ENCODE results near the gene CTTNBP2NL.

The CTTNBP2NL gene, protein sequence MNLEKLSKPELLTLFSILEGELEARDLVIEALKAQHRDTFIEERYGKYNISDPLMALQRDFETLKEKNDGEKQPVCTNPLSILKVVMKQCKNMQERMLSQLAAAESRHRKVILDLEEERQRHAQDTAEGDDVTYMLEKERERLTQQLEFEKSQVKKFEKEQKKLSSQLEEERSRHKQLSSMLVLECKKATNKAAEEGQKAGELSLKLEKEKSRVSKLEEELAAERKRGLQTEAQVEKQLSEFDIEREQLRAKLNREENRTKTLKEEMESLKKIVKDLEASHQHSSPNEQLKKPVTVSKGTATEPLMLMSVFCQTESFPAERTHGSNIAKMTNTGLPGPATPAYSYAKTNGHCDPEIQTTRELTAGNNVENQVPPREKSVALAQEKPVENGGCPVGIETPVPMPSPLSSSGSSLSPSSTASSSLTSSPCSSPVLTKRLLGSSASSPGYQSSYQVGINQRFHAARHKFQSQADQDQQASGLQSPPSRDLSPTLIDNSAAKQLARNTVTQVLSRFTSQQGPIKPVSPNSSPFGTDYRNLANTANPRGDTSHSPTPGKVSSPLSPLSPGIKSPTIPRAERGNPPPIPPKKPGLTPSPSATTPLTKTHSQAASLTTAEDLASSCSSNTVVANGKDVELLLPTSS

DNA sequence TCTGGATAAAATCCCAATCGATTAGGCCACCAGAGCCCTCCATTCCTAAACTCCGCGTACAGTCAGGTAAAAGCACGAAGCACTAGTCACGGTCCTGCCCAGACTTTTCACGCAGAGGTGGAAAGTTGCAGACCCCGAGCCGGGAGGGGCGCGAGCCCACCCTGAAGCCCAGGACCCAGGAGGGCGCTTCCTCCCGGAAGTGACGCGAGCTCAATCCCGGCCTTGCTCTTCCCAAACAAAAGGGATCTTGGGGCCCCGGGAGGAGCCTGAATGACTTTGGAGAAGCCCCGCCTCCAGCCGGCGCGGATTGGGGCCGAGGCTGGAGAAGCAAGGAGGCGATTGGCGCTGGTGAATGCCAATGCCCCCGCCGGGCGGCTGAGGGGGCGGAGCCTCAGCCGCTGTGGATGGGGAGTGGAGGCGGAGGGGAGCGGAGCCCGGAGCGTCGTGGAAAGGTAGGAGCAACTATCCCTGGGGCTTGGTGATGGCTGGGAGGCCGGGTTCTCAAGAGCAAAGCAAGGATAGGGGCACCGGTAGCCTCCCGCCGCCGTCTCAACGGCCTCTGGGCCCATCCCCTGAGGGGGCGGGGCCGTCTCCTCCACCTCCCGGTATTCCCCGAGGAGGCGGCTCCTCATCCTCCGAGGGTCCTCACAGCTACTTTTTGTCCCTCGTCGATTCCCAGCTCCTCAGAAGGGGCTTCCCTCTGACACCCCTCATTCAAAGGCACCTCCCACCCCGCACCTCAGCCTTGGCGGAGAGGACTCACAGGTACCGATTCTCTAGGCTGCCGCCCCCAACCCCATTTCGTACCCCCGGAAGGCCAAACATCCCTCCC is at the start of gene CTTNBP2NL:
Gene CTTNBP2NL (plus strand): TSS at position 394 of the 832 bp plus-strand sequence. CDS start 19,952 bp downstream, outside the sequence.
- peaks cover 47% of the 10 kb centered on the region for H3K4me1 ChIP-seq

DNA sequence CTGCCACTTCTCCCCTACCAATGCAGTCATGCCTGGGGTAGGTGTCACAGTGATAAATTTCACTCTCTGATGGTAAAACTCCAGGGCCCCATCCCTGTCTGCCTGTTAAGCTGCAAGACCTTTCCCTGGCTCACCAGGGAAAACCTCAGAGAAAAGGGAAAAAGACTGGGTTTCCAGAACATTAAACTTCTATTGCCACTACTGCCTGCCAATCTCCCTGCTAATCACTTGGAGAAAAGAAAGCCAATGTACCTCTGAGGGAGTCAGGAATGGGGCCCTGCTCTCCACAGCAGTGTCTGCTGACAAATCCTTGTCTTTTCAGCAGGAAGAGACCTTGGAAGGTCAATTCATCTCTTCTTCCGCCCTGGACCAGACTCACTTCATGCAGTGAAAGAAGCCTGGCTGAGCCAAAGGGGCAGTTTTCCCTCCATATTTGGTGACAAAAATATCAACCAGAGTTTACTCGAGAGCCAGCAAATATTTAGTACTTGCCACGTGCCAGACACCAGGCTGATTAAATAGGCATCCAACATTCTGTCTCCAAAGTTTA is 49.1 kb upstream of the CTTNBP2NL start:
- peaks cover 16% of the 10 kb centered on the region for H3K9me3 ChIP-seq
- no peaks in the 10 kb centered on the region for H4K20me1 ChIP-seq
- peaks cover 13% of the 10 kb centered on the region for H3K4me1 ChIP-seq
- H3K4me2 ChIP-seq, result no peak overlapping the region
- no peak overlapping the region for H3K27ac ChIP-seq
- no peaks in the 10 kb centered on the region for H3K36me3 ChIP-seq
- no peak overlapping the region for H3K4me3 ChIP-seq
- no peak for TF ChIP-seq Cebpa-rat (IDR thresholded peaks at IDR 0.05)
- no peak overlapping the region for H3K9ac ChIP-seq
- no peaks in the 10 kb centered on the region for H3K27me3 ChIP-seq

More for the DNA sequence above, at the start of gene CTTNBP2NL:
- Histone ChIP-seq H3K9ac (peak within 1 kb of the TSS; percentile 78), H3K27me3 (no peaks in the 10 kb centered on the region), H3K36me3 (no peaks in the 10 kb centered on the region), H3K9me3 (no peaks in the 10 kb centered on the region), H4K20me1 (peaks cover 11% of the 10 kb centered on the region; the same call in 1 of the 2 replicates), H3K27ac (peak within 1 kb of the TSS; percentile 48), H3K4me2 (peak within 1 kb of the TSS; percentile 91), H3K4me3 (peak within 1 kb of the TSS; percentile 97)
- no peak for TF ChIP-seq Cebpa-rat (IDR thresholded peaks at IDR 0.05)

DNA sequence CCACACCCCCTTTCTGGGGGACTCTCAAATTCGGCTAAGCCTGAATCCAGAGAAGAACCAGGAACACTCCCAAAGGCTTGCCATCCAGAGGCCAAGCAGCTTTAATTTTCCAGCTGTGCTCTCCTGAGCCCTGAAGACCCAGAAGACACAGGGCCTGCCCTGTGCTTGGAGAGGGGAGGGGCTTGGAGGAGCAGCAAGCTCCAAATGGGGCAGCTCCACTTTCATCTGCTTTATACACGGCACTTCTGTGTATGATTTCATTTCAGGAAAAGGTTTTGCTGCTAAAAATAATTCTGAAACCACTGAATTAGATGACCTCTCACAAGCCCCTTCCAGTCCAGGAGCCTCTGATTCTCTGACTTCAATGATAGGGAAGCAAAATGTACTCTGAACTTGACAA is 39.2 kb upstream of the CTTNBP2NL start:
- Histone ChIP-seq H3K9ac (no peak overlapping the region), H3K36me3 (no peaks in the 10 kb centered on the region), H3K27me3 (no peaks in the 10 kb centered on the region), H3K9me3 (no peaks in the 10 kb centered on the region), H3K4me1 (peaks cover 4% of the 10 kb centered on the region), H3K4me3 (no peak overlapping the region), H3K4me2 (no peak overlapping the region), H3K27ac (no peak overlapping the region), H4K20me1 (no peaks in the 10 kb centered on the region)
- no peak for TF ChIP-seq Cebpa-rat (IDR thresholded peaks at IDR 0.05)

DNA sequence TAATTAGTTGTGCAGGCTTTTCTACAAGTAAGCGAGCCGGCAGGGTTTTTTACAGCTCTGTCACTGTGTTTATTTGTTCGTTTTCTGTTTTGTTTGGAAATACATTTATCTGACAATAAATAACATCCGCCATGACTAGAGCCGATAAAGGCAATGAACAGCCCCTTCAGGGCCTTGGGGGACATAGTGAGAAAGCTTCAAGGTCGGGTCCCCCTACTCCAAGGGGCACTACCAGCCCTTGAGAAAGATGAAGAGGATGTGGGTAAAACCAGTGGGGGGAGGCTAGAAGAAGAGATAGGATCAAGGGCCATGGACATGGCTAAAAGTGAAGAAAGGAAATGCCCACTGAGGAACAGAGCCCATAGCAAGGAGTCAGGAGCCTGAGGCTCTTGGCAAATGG is 38.5 kb upstream of the CTTNBP2NL start:
- Histone ChIP-seq H3K27me3 (no peaks in the 10 kb centered on the region), H3K36me3 (no peaks in the 10 kb centered on the region), H3K27ac (no peak overlapping the region), H3K4me3 (no peak overlapping the region), H3K4me2 (no peak overlapping the region), H3K9me3 (no peaks in the 10 kb centered on the region), H3K4me1 (peaks cover 4% of the 10 kb centered on the region), H3K9ac (no peak overlapping the region), H4K20me1 (no peaks in the 10 kb centered on the region)
- no peak for TF ChIP-seq Cebpa-rat (IDR thresholded peaks at IDR 0.05)

DNA sequence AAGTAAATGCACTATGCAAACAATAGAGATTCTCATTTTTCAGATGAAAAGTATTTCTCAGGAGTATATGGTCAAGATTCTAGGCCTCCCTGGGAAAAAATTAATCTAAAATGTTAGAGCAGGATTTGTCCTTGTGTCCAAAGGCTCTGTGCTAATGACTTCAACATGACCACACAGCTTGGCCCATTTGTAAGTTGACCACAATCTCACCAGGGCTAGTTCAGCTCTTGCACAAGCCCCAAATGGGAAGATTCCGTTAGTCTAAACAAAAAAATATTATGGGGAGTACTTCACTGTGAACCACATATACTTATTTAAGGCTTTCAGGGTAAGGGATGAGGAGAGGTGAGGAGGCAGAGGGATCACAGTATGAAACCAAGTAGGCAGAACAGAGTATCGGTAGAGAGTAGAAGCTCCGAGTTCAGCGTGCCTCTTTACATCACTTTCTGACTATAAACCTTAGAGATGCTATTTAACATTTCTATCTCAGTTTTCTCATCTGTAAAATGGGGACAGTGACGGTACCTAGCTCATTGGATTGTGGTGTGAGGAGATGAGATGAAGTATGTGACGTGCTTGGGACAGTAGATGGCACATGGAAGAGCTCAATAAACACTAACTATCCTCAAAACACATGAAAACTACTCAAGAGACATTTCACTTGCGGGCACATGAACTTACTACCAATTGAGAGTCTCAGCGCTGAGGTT is 37.8 kb upstream of the CTTNBP2NL start:
- no peak for TF ChIP-seq Cebpa-rat (IDR thresholded peaks at IDR 0.05)
- no peak overlapping the region for H3K9ac ChIP-seq
- no peaks in the 10 kb centered on the region for H3K36me3 ChIP-seq
- no peak overlapping the region for H3K27ac ChIP-seq
- no peaks in the 10 kb centered on the region for H3K9me3 ChIP-seq
- no peak overlapping the region for H3K4me3 ChIP-seq
- no peak overlapping the region for H3K4me2 ChIP-seq
- H4K20me1 ChIP-seq, result no peaks in the 10 kb centered on the region
- no peaks in the 10 kb centered on the region for H3K27me3 ChIP-seq
- H3K4me1 ChIP-seq, result peaks cover 9% of the 10 kb centered on the region

DNA sequence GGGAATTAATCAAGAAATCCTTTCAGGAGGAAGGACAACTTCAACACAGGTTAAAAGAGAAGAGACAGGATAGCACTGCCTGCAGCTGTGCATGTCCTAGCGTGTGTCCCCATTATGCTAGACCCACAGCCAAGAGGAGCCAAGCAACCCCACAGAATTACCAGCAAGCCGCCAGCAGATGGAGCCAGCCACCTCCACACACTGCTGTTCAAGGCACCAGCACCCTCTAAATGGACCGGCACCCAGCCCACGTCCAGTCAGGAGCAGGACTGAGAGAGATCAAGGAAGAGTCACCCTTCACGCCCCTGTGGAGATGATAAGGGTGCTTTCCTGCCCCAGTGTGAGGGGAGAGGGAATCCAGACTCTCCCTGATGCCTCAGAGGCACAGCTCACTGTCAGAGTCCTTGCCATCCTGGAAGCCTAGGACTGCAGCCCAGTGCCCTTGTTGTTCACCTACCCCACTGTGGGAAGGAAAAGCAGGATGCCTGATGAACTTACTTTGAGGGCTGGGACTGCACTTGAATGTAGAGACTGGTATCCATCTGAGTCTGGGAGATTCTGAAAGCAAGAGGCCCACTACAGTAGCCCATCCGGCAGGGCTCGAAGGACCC is 37.1 kb upstream of the CTTNBP2NL start:
- H3K9ac ChIP-seq, result no peak overlapping the region
- H3K27ac ChIP-seq, result no peak overlapping the region
- TF ChIP-seq Cebpa-rat (IDR thresholded peaks at IDR 0.05), result no peak
- no peaks in the 10 kb centered on the region for H3K9me3 ChIP-seq
- H4K20me1 ChIP-seq, result no peaks in the 10 kb centered on the region
- H3K4me3 ChIP-seq, result no peak overlapping the region
- H3K27me3 ChIP-seq, result no peaks in the 10 kb centered on the region
- H3K4me2 ChIP-seq, result no peak overlapping the region
- peaks cover 10% of the 10 kb centered on the region for H3K4me1 ChIP-seq
- H3K36me3 ChIP-seq, result no peaks in the 10 kb centered on the region

DNA sequence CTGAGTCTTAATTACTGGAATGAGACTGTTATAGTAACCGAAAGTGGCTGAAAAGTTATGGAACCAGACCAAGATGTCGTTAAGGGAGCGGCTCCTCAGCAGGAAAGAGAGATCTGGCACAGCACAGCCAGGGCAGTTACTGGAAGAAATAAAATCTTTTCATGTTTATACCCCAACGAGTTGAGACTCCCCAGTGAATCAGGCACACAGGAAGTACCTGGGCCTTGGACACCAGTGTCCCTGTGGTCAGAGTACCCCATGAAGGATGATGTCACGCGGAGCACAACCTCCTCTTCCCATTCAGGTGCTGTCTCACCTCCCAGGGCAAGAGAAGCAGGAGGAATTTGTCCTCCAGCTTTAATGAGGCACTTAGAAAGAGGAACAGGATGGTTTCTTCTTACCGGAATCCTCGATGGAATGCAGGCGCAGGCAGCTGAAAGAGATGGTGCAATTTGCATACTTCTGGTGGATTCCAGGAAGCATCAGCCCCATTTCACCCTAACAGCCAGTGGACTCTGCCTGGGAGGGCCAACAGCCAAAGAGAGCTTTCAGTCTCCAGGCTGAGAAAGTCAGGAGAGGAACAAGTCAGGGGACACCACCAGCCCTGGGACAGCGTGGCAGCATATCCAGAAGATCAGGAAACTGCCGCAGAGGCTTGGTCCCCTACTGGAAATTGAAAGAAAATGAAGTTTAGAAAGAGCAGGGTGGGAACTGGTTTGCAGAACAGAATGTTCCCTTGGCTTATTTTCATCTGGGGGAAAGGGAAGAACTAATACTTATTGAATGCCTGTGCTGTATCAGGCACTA is 35.9 kb upstream of the CTTNBP2NL start:
- TF ChIP-seq Cebpa-rat (IDR thresholded peaks at IDR 0.05), result no peak
- Histone ChIP-seq H4K20me1 (no peaks in the 10 kb centered on the region), H3K27ac (no peak overlapping the region), H3K9ac (no peak overlapping the region), H3K4me2 (no peak overlapping the region), H3K9me3 (no peaks in the 10 kb centered on the region), H3K27me3 (no peaks in the 10 kb centered on the region), H3K4me1 (peaks cover 10% of the 10 kb centered on the region), H3K4me3 (no peak overlapping the region), H3K36me3 (no peaks in the 10 kb centered on the region)

DNA sequence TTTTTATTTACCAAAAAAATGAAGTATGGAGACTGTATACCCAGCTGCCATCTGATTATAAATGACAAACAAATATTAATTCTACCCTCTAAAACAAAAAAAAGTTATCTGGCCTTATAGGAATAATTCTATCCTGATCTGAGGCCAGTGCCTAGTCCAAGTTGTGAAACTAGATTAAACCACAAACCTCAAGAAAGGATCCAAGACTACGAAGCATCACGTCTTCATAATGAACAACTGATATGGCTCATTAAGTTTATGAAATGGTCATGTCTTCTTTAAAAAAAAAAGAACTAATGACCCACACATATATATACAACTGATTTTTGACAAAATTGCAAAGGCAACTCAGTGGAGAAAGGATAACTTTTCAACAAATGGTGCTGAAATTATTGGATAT is 32.4 kb upstream of the CTTNBP2NL start:
- Histone ChIP-seq H4K20me1 (no peaks in the 10 kb centered on the region), H3K4me3 (no peak overlapping the region), H3K9me3 (no peaks in the 10 kb centered on the region), H3K27ac (no peak overlapping the region), H3K9ac (no peak overlapping the region), H3K36me3 (no peaks in the 10 kb centered on the region), H3K4me1 (0 out of 2 replicates have a peak, but pooled peaks cover 5% of the 10 kb centered on the region), H3K4me2 (no peak overlapping the region), H3K27me3 (no peaks in the 10 kb centered on the region)
- no peak for TF ChIP-seq Cebpa-rat (IDR thresholded peaks at IDR 0.05)

Data from BLaER1 (cell line).